Lung (tissue), 12 donors: ENCODE results near the gene ZPR1. TPM values are rescaled to one million over a fixed set of nuclear protein-coding genes. Genes with fewer than 3 reads are reported as not detected.

Source experiments
- ATAC-seq: fragments of 200-7000 bp; cut with Tn5 transposase; one replicate; pipeline ENCODE4 v1.9.1; 2020; ENCODE audit warnings: moderate number of reproducible peaks; ENCODE audit not compliant: insufficient read depth, low FRiP score
- DNase-seq, 3 donors: peaks; one replicate each; pipeline ENCODE4 v3.0.0-alpha.2; 2013 to 2017
- H3K27ac ChIP-seq, 2 donors: one replicate each; pipeline ENCODE4 v1.5.1; 2013; ENCODE audit warnings: mild to moderate bottlenecking in 2 of 2, moderate library complexity in 2 of 2, control low read depth in 1 of 2, inconsistent platforms in 1 of 2, low read depth in 1 of 2, low read length in 1 of 2
- H3K27me3 ChIP-seq, 3 donors: one replicate each; pipeline ENCODE4 v1.5.1; 2013; ENCODE audit warnings: low read length in 2 of 3; ENCODE audit not compliant: control insufficient read depth in 3 of 3, insufficient read depth in 3 of 3
- H3K36me3 ChIP-seq, 4 donors: one replicate each; pipeline ENCODE4 v1.5.1; 2013; ENCODE audit warnings: low read length in 4 of 4, mild to moderate bottlenecking in 1 of 4, moderate library complexity in 1 of 4; ENCODE audit not compliant: control insufficient read depth in 4 of 4, insufficient read depth in 4 of 4
- H3K4me1 ChIP-seq, 5 donors: one replicate each; pipeline ENCODE4 v1.5.1; 2013; ENCODE audit warnings: low read length in 5 of 5, mild to moderate bottlenecking in 2 of 5, moderate library complexity in 1 of 5; ENCODE audit not compliant: control insufficient read depth in 5 of 5, insufficient read depth in 5 of 5
- H3K4me3 ChIP-seq: one replicate; pipeline ENCODE4 v1.5.1; 2013; ENCODE audit warnings: mild to moderate bottlenecking, control low read depth, moderate library complexity
- H3K9ac ChIP-seq, 2 donors: one replicate each; pipeline ENCODE4 v1.5.1; 2013; ENCODE audit warnings: low read length in 2 of 2, control low read depth in 1 of 2; ENCODE audit not compliant: insufficient read depth in 1 of 2
- H3K9me3 ChIP-seq, 4 donors: one replicate each; pipeline ENCODE4 v1.5.1; 2013; ENCODE audit warnings: low read length in 3 of 4, mild to moderate bottlenecking in 1 of 4, moderate library complexity in 1 of 4; ENCODE audit not compliant: control insufficient read depth in 4 of 4, insufficient read depth in 3 of 4
- WGBS, 2 donors: extraction: QIAGEN DNeasy Blood & Tissue Kit; methylation state at CpG; one replicate each; pipeline ENCODE4 v1.1.7; 2013; 5-methylcytosine and 5-hydroxymethylcytosine counted together
- polyA plus RNA-seq, 2 donors: library from polyadenylated mRNA; stranded (reverse); fragments of 200-250 nt; gene quantifications; one replicate each; pipeline ENCODE4 v1.2.1, GENCODE V29; 2013
- total RNA-seq, 2 donors: library from RNA; depleted of rRNA in 1 of 2; stranded (reverse); fragments of >200 nt in 1 of 2; gene quantifications; one replicate each; pipeline ENCODE4 v1.2.1, GENCODE V29; 2014 to 2021
- TF ChIP-seq, protein P1 (sequence below): IDR thresholded peaks from 2 replicates; pipeline ENCODE4 v1.5.1; 2012; ENCODE audit warnings: mild to moderate bottlenecking; ENCODE audit errors: control extremely low read depth, extremely low read depth
- donor health status: control.
- donor health status: control.
- donor health status: Bipolar disorder and iron deficiency.
- donor health status: healthy.
- donor health status: DM: yes; HTN: yes; CAD: no.

ZPR1 gene
- total and polyA plus RNA-seq, 4 donors, result 19.4 to 50.9 (median 34.5) TPM

- Histone ChIP-seq H3K4me3 (no peak overlapping the region), H3K27me3 (no peaks in the 10 kb centered on the region), H3K9me3 (no peaks in the 10 kb centered on the region), H3K9ac (no peak overlapping the region), H3K27ac (no peak overlapping the region), H3K36me3 (peaks cover 0 to 13% (median 9%) of the 10 kb centered on the region in 4 donors), H3K4me1 (peaks cover 0 to 6% (median 0%) of the 10 kb centered on the region in 5 donors)
- WGBS, 2 donors, result 74 to 82% methylated on average over 6 of the region's 6 CpGs
- ATAC-seq, result no peak
- TF ChIP-seq, protein P1, sequence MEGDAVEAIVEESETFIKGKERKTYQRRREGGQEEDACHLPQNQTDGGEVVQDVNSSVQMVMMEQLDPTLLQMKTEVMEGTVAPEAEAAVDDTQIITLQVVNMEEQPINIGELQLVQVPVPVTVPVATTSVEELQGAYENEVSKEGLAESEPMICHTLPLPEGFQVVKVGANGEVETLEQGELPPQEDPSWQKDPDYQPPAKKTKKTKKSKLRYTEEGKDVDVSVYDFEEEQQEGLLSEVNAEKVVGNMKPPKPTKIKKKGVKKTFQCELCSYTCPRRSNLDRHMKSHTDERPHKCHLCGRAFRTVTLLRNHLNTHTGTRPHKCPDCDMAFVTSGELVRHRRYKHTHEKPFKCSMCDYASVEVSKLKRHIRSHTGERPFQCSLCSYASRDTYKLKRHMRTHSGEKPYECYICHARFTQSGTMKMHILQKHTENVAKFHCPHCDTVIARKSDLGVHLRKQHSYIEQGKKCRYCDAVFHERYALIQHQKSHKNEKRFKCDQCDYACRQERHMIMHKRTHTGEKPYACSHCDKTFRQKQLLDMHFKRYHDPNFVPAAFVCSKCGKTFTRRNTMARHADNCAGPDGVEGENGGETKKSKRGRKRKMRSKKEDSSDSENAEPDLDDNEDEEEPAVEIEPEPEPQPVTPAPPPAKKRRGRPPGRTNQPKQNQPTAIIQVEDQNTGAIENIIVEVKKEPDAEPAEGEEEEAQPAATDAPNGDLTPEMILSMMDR, result no peak
- no peak for DNase-seq
Measured at GRCh38 chr11:116742104-116742503, 45.7 kb downstream of the ZPR1 start.

- DNase-seq (no peak), ATAC-seq (no peak)
- Histone ChIP-seq H3K9ac (no peak overlapping the region), H3K9me3 (no peaks in the 10 kb centered on the region), H3K27me3 (no peaks in the 10 kb centered on the region), H3K36me3 (peaks cover 0 to 4% (median 2%) of the 10 kb centered on the region in 4 donors), H3K27ac (no peak overlapping the region), H3K4me1 (peaks cover 0 to 6% (median 0%) of the 10 kb centered on the region in 5 donors), H3K4me3 (no peak overlapping the region)
- 41 to 61% methylated on average over 4 of the region's 4 CpGs for WGBS, 2 donors
- TF ChIP-seq, protein P1, result no peak
Measured at GRCh38 chr11:116740741-116741140, 47.1 kb downstream of the ZPR1 start.

GRCh38 chr11:116738975-116739374, 48.8 kb downstream of the ZPR1 start:
- no peak overlapping the region for H3K9ac ChIP-seq
- ATAC-seq (no peak), DNase-seq (no peak)
- no peaks in the 10 kb centered on the region for H3K36me3 ChIP-seq
- TF ChIP-seq, protein P1, result no peak
- 91 to 92% methylated on average over 2 of the region's 2 CpGs for WGBS, 2 donors
- no peak overlapping the region for H3K4me3 ChIP-seq
- no peaks in the 10 kb centered on the region for H3K27me3 ChIP-seq
- H3K9me3 ChIP-seq, result no peaks in the 10 kb centered on the region
- H3K27ac ChIP-seq, result no peak overlapping the region
- H3K4me1 ChIP-seq, result peaks cover 0 to 6% (median 0%) of the 10 kb centered on the region in 5 donors

DNA sequence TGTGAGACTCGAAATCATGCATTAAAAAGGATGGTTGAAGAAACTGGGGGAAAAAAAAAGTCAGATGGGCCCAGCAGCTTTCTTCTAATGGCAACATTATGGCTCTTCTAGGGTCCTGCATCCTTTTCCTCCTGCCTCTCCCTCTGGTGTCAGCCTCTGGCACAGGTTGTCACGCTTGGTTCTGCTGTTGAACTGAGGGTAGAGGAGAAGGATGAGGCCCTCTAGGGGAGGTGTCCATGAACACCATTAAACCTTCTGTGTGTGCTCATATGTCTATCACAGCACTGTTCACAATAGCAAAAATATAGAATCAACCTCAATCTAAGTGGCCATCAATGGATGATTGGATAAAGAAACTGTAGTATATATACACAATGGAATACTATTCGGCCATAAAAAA, 51.1 kb downstream of the ZPR1 start:
- Histone ChIP-seq H3K27ac (no peak overlapping the region), H3K9ac (no peak overlapping the region), H3K9me3 (no peaks in the 10 kb centered on the region), H3K36me3 (no peaks in the 10 kb centered on the region), H3K4me1 (peaks cover 0 to 6% (median 0%) of the 10 kb centered on the region in 5 donors), H3K4me3 (no peak overlapping the region), H3K27me3 (no peaks in the 10 kb centered on the region)
- TF ChIP-seq, protein P1, result no peak
- DNase-seq (no peak), ATAC-seq (no peak)
- 87 to 91% methylated on average over 3 of the region's 3 CpGs for whole genome bisulfite sequencing, 2 donors
